Stimulated activated naive CD4-positive, alpha-beta T cell (primary cell): ENCODE measurements around the gene KRTAP12-1.
"Not testable (repeated sequence)": the region's sequence is repeated elsewhere in the genome, so short reads cannot be mapped to it uniquely, and the experiment has no call there.

ENCODE experiments used
- DNase-seq, 6 experiments: peaks; one replicate each; lab custom pipeline; 2025; lab: John Stamatoyannopoulos, UW

The KRTAP12-1 gene

GRCh38 chr21:44667612-44668011, 14.4 kb downstream of the KRTAP12-1 start:
- no peak for DNase-seq

GRCh38 chr21:44666401-44667320, 15.3 kb downstream of the KRTAP12-1 start, which contains the start of gene KRTAP12-2:
TSS of gene KRTAP12-2 (minus strand) at chr21:44666927. CDS start at chr21:44666886, 41 bp downstream.
- DNase-seq, result no peak

- DNase-seq, result no peak
Measured at GRCh38 chr21:44664691-44665090, 17.3 kb downstream of the KRTAP12-1 start.

- not testable (repeated sequence) for DNase-seq
Measured at GRCh38 chr21:44661567-44661966, 20.4 kb downstream of the KRTAP12-1 start.

GRCh38 chr21:44658913-44659595, 22.9 kb downstream of the KRTAP12-1 start:
- peak in 3 of 6 experiments; percentile 40 to 59 (median 47) for DNase-seq

- DNase-seq, result no peak
Measured at GRCh38 chr21:44658541-44658910, 23.4 kb downstream of the KRTAP12-1 start.

- peak; percentile 44 to 90 (median 71) for DNase-seq
Measured at GRCh38 chr21:44657635-44658540, 24.1 kb downstream of the KRTAP12-1 start, which contains the start of gene KRTAP12-3. TSS of gene KRTAP12-3 (plus strand) at chr21:44657932. CDS start at chr21:44657980, 48 bp downstream.

- DNase-seq, result no peak
Measured at GRCh38 chr21:44656868-44657267, 25.1 kb downstream of the KRTAP12-1 start.

- DNase-seq, result peak in 3 of 6 experiments; percentile 23 to 41 (median 35)
Measured at GRCh38 chr21:44654576-44655175, 27.3 kb downstream of the KRTAP12-1 start, which contains the start of gene KRTAP12-4. TSS of gene KRTAP12-4 (minus strand) at chr21:44654659. CDS start at chr21:44654614, 45 bp downstream.

GRCh38 chr21:44653656-44654575, 28.0 kb downstream of the KRTAP12-1 start:
- DNase-seq, result peak; percentile 41 to 80 (median 65)

GRCh38 chr21:44653123-44653522, 28.8 kb downstream of the KRTAP12-1 start:
- DNase-seq, result no peak

- no peak for DNase-seq
Measured at GRCh38 chr21:44650973-44651675, 30.8 kb downstream of the KRTAP12-1 start.

GRCh38 chr21:44650265-44650972, 31.5 kb downstream of the KRTAP12-1 start:
- no peak for DNase-seq

GRCh38 chr21:44649521-44650100, 32.4 kb downstream of the KRTAP12-1 start:
- no peak for DNase-seq

GRCh38 chr21:44648557-44649311, 33.2 kb downstream of the KRTAP12-1 start:
- no peak for DNase-seq

GRCh38 chr21:44647222-44647552, 34.8 kb downstream of the KRTAP12-1 start:
- DNase-seq, result no peak

GRCh38 chr21:44646366-44647221, 35.4 kb downstream of the KRTAP12-1 start, which contains the start of gene KRTAP10-11:
TSS of gene KRTAP10-11 (plus strand) at chr21:44646414. CDS start at chr21:44646459, 45 bp downstream.
- DNase-seq, result not testable (repeated sequence)
